ENCODE results near the gene ZNF598.
"Not testable (repeated sequence)": the region's sequence is repeated elsewhere in the genome, so short reads cannot be mapped to it uniquely, and the experiment has no call there.

Gene ZNF598

GRCh38 chr16:2040041-2040786 lies 30.6 kb upstream of the ZNF598 start:
- no peak for DNase-seq

- no peak for DNase-seq
Observed at GRCh38 chr16:2039274-2040031, 29.8 kb upstream of the ZNF598 start.

GRCh38 chr16:2038382-2039231 lies 29.0 kb upstream of the ZNF598 start:
- DNase-seq = no peak

GRCh38 chr16:2037647-2038381 lies 28.2 kb upstream of the ZNF598 start:
- no peak for DNase-seq

- no peak for DNase-seq
Observed at GRCh38 chr16:2037115-2037514, 27.5 kb upstream of the ZNF598 start.

GRCh38 chr16:2036200-2036966 lies 26.8 kb upstream of the ZNF598 start:
- DNase-seq = no peak

- DNase-seq = no peak
Observed at GRCh38 chr16:2035431-2036199, 26.0 kb upstream of the ZNF598 start.

- DNase-seq = no peak
Observed at GRCh38 chr16:2034696-2035430, 25.2 kb upstream of the ZNF598 start.

GRCh38 chr16:2033909-2034695 lies 24.5 kb upstream of the ZNF598 start:
- DNase-seq = not testable (repeated sequence)

GRCh38 chr16:2033057-2033908 lies 23.7 kb upstream of the ZNF598 start:
- DNase-seq = no peak

- no peak for DNase-seq
Observed at GRCh38 chr16:2032285-2033056, 22.9 kb upstream of the ZNF598 start.

GRCh38 chr16:2031081-2031577 lies 21.5 kb upstream of the ZNF598 start:
- DNase-seq = no peak

- no peak for DNase-seq
Observed at GRCh38 chr16:2030036-2030435, 20.4 kb upstream of the ZNF598 start.

GRCh38 chr16:2029350-2029749 lies 19.7 kb upstream of the ZNF598 start:
- DNase-seq = no peak

GRCh38 chr16:2028620-2029220 lies 19.1 kb upstream of the ZNF598 start:
- no peak for DNase-seq

GRCh38 chr16:2028146-2028545 lies 18.5 kb upstream of the ZNF598 start:
- DNase-seq = no peak

Measured in DMS79 (cell line).